HG03159 (cell line): ENCODE data around the gene MRPS23.

Experiments used
- ATAC-seq: cut with Tn5 transposase; IDR thresholded peaks from one replicate; pipeline ENCODE4 v1.9.1; 2021; ENCODE audit warnings: mild to moderate bottlenecking, moderate library complexity; ENCODE audit not compliant: unreplicated experiment

Gene MRPS23

GRCh38 chr17:57806167-57806830 lies 43.5 kb downstream of the MRPS23 start:
- ATAC-seq, result no peak

- no peak for ATAC-seq
These were observed 46.8 kb downstream of the MRPS23 start for GRCh38 chr17:57803021-57803420.

GRCh38 chr17:57801044-57801711 lies 48.7 kb downstream of the MRPS23 start:
- no peak for ATAC-seq

- no peak for ATAC-seq
These were observed 55.0 kb downstream of the MRPS23 start for GRCh38 chr17:57794841-57795240.

- ATAC-seq, result no peak
These were observed 61.1 kb downstream of the MRPS23 start for GRCh38 chr17:57788725-57789124.

GRCh38 chr17:57785022-57785421 lies 64.8 kb downstream of the MRPS23 start:
- no peak for ATAC-seq
